SK-N-MC (cell line): ENCODE data around the gene ITGB2.

Experiments used
- EZH2 ChIP-seq: fragments of 200-600 bp; sonication (generic); IDR thresholded peaks from one replicate; pipeline ENCODE4 v1.6.1; 2017; ENCODE audit warnings: antibody characterized with exemption
- FOXP2 ChIP-seq: optimal IDR thresholded peaks from 2 replicates; pipeline ENCODE3; 2011; ENCODE audit warnings: mild to moderate bottlenecking, moderate library complexity; ENCODE audit not compliant: insufficient read depth; ENCODE audit errors: extremely low read length, control extremely low read depth
- POLR2AphosphoS5 ChIP-seq: IDR thresholded peaks from 2 replicates; pipeline ENCODE4 v1.6.1; 2012; ENCODE audit warnings: mild to moderate bottlenecking, low read depth, low read length, borderline replicate concordance

DNA sequence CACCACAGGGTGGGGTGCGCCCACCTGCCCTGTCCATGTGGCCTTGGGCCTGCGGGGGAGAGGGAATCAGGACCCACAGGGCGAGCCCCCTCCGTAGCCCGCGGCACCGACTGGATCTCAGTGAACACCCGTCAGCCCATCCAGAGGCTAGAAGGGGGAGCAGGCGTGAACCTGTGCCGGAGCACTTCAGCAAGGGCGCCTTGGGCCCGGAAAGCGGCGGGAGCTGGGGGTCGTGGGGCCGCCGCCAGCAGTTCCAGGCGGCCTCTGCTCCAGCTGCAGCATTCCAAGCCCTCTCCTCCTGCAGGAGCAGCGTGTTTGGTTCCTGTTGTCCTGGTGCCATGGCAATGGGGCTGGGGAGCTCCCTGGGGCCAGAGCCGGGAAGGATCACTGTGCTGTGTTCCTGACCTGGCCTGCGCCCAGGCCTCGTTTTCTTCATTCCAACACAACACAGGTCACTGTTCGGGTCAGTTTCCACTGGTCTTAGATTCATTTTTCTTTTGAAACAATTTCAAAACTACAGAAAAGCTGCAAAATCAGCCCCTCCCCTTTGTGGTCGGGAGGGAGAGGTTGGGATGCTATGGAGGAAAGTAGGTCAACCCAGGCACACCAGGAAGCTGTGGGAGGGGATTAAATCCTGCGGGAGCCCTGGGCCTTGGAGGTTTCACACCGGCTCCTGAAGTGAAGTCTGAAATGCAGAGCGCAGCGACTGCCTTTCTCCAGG lies 37.9 kb upstream of the ITGB2 start:
- no peak for TF ChIP-seq POLR2AphosphoS5
- no peak for TF ChIP-seq FOXP2
- TF ChIP-seq EZH2, result no peak
